Ascending aorta (tissue), 2 donors: ENCODE results near the gene MLIP. TPM values are rescaled to one million over a fixed set of nuclear protein-coding genes. Genes with fewer than 3 reads are reported as not detected.

ENCODE experiments used
- DNase-seq, 2 donors: peaks; one replicate each; pipeline ENCODE4 v3.0.0-alpha.2; 2019; ENCODE audit warnings: low spot score in 2 of 2
- H3K27ac ChIP-seq, 2 donors: fragments of 200-600 bp; sonication (generic); one replicate each; pipeline ENCODE4 v1.5.1; 2016 to 2017; ENCODE audit warnings: mild to moderate bottlenecking in 1 of 2
- H3K27me3 ChIP-seq: fragments of 200-600 bp; sonication (generic); one replicate; pipeline ENCODE4 v1.5.1; 2017
- H3K36me3 ChIP-seq, 2 donors: fragments of 200-600 bp; sonication (generic); one replicate each; pipeline ENCODE4 v1.5.1; 2016
- H3K4me1 ChIP-seq, 2 donors: fragments of 200-600 bp; sonication (generic); one replicate each; pipeline ENCODE4 v1.5.1; 2016 to 2017; ENCODE audit warnings: mild to moderate bottlenecking in 1 of 2
- H3K4me3 ChIP-seq, 2 donors: fragments of 200-600 bp; sonication (generic); one replicate each; pipeline ENCODE4 v1.5.1; 2016 to 2017; ENCODE audit warnings: mild to moderate bottlenecking in 1 of 2
- H3K9me3 ChIP-seq, 2 donors: fragments of 200-600 bp; sonication (generic); one replicate each; pipeline ENCODE4 v1.5.1; 2016
- intact Hi-C: fragments of 100-400 bp; cut with DNase I; formaldehyde crosslinking; loops from one replicate; pipeline ENCODE4 v1.15.1; 2023
- total RNA-seq: library from RNA; depleted of rRNA; stranded (reverse); fragments of >200 nt; gene quantifications from one replicate; pipeline ENCODE4 v1.1.0, GENCODE V29; 2016
- TF ChIP-seq, protein P1 (sequence below), 3 experiments: fragments of 200-600 bp in 2 of 3; fragments of 450-650 bp in 1 of 3; sonication (generic) in 2 of 3; IDR thresholded peaks; one replicate each; pipeline ENCODE4 v1.5.1; 2016 to 2019; ENCODE audit warnings: antibody characterized with exemption in 3 of 3, mild to moderate bottlenecking in 1 of 3, moderate library complexity in 1 of 3

The MLIP gene
- total RNA-seq, 1 donor from 2014 or later: not detected

DNA sequence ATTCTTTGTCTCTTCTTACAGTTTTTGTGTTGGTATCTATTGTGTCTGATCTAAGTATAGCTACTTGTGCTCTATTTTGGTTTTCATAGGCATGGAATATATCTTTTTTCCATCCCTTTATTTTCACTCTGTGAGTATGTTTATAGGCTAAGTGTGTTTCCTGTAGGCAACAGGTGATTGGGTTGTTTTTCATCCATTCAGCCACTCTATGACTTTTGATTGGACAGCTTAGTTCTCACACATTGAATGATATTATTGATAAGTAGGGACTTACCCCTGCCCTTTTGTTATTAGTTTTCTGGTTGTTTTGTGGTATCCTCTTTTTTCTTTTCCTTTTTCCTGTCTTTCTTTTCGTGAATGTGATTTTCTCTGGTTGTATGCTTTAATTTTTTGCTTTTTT, 67.9 kb downstream of the MLIP start:
- Histone ChIP-seq H3K4me3 (no peak overlapping the region), H3K27ac (no peak overlapping the region), H3K4me1 (no peaks in the 10 kb centered on the region), H3K27me3 (no peaks in the 10 kb centered on the region), H3K9me3 (no peaks in the 10 kb centered on the region), H3K36me3 (no peaks in the 10 kb centered on the region)
- TF ChIP-seq, protein P1, sequence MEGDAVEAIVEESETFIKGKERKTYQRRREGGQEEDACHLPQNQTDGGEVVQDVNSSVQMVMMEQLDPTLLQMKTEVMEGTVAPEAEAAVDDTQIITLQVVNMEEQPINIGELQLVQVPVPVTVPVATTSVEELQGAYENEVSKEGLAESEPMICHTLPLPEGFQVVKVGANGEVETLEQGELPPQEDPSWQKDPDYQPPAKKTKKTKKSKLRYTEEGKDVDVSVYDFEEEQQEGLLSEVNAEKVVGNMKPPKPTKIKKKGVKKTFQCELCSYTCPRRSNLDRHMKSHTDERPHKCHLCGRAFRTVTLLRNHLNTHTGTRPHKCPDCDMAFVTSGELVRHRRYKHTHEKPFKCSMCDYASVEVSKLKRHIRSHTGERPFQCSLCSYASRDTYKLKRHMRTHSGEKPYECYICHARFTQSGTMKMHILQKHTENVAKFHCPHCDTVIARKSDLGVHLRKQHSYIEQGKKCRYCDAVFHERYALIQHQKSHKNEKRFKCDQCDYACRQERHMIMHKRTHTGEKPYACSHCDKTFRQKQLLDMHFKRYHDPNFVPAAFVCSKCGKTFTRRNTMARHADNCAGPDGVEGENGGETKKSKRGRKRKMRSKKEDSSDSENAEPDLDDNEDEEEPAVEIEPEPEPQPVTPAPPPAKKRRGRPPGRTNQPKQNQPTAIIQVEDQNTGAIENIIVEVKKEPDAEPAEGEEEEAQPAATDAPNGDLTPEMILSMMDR (IDR thresholded peaks at IDR 0.05): no peak
- intact Hi-C loops: no loop called here
- DNase-seq: no peak

DNA sequence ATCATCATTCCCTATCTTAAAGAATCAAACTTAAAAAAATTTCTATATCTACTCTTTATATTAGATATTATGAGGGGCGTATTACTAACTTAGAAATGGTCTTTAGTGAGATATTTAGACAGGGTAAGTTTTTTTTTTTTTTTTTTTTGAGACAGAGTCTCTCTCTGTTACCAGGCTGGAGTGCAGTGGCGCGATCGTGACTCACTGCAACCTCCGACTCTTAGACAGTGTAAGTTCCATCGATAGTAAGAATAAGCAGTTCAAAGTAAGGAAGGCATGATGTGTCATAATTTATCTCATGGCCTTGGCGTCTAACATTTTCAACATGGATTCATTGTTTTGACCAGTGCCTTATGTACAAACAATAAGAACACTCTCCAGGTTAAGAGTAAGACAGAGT, 72.4 kb downstream of the MLIP start:
- H3K4me3 ChIP-seq: no peak overlapping the region
- no peaks in the 10 kb centered on the region for H3K4me1 ChIP-seq
- no peaks in the 10 kb centered on the region for H3K9me3 ChIP-seq
- H3K36me3 ChIP-seq: no peaks in the 10 kb centered on the region
- no peak for DNase-seq
- intact Hi-C loops: no loop called here
- TF ChIP-seq, protein P1 (IDR thresholded peaks at IDR 0.05): no peak
- no peak overlapping the region for H3K27ac ChIP-seq
- no peaks in the 10 kb centered on the region for H3K27me3 ChIP-seq

DNA sequence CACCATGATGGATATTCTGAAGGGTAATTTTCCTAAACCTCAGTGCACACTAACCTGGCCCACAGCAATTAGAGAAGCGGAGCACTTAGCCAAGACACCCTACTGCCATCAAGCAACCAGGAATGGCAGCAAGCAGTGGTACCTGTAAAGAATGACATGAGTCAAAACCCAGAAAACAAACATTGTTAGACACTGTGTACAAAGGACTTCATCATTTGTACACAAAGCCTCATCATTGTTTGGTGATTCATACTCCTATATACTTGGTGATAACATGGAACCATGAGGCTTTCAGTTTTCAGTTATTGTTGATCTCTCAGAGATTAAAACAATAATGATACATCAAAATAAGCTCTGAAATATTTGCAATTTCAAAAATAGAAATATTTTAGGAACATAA, 74.6 kb downstream of the MLIP start:
- no peak overlapping the region for H3K27ac ChIP-seq
- intact Hi-C loops: no loop called here
- TF ChIP-seq, protein P1 (IDR thresholded peaks at IDR 0.05): no peak

DNA sequence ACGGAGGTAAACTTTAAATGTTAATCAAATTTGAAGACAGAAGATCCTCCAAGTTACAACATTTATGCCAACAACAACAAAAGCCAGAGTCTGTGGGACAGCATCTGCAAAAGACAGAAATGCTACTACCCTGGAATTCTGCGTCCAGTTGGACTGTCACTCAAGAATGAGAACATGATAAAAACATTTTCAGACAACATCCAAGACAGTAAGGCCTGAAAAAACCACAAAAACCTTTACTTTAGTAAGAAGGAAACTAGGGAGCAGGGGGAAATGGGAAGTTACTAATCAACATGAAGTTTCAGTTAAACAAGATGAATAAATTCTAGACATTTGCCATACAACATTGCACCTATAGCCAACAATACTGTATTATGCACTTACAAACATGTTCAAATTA, 77.6 kb downstream of the MLIP start:
- TF ChIP-seq, protein P1 (IDR thresholded peaks at IDR 0.05): no peak

More for the DNA sequence above, 74.6 kb downstream of the MLIP start:
- DNase-seq: no peak
- Histone ChIP-seq H3K36me3 (no peaks in the 10 kb centered on the region), H3K27me3 (no peaks in the 10 kb centered on the region), H3K4me3 (no peak overlapping the region), H3K9me3 (no peaks in the 10 kb centered on the region), H3K4me1 (no peaks in the 10 kb centered on the region)

DNA sequence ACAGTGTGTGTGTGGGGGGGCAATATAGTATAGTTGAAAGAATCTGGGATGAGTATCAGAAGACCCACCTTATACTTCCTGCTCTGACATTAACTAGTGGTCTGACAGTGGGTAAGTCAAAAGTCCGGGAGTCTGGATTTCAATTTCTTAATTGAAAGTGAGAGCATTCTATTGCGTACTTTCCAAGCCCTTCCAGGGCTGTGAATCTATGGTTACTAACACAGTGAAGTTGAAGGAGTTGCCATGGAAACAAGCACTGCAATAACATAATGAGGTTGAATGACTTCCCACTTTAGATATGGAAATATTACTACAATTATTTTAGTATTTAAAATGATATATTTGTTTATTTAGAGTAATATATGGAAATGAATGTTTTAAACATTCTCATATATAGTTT, 80.2 kb downstream of the MLIP start:
- Histone ChIP-seq H3K27me3 (no peaks in the 10 kb centered on the region), H3K9me3 (no peaks in the 10 kb centered on the region), H3K4me3 (no peak overlapping the region), H3K27ac (no peak overlapping the region), H3K36me3 (no peaks in the 10 kb centered on the region), H3K4me1 (no peaks in the 10 kb centered on the region)
- no peak for DNase-seq
- TF ChIP-seq, protein P1 (IDR thresholded peaks at IDR 0.05): no peak
- intact Hi-C loops: no loop called here

More for the DNA sequence above, 77.6 kb downstream of the MLIP start:
- H3K9me3 ChIP-seq: no peaks in the 10 kb centered on the region
- intact Hi-C loops: no loop called here
- no peaks in the 10 kb centered on the region for H3K4me1 ChIP-seq
- no peaks in the 10 kb centered on the region for H3K36me3 ChIP-seq
- no peak overlapping the region for H3K4me3 ChIP-seq
- no peak overlapping the region for H3K27ac ChIP-seq
- no peaks in the 10 kb centered on the region for H3K27me3 ChIP-seq
- no peak for DNase-seq

DNA sequence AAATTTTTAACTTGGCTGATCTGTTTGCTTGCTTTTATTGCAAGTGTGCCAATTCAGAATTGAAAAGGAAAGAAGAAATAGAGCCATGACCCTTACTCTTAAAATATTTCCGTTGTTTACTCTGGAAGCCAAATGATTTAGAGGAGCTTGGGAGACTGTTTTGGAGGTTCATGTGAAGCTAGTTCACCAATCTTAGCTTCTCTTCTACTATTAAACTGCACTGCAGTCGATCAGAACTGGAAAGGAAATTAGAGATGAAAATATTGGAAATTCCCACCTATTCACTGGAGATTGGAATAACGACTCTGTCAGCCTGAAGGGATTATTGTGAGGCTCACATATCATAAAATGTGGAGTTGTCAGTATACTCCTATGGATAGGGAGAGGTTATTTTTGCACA, 81.8 kb downstream of the MLIP start:
- Histone ChIP-seq H3K4me3 (no peak overlapping the region), H3K4me1 (no peaks in the 10 kb centered on the region), H3K9me3 (no peaks in the 10 kb centered on the region), H3K27me3 (no peaks in the 10 kb centered on the region), H3K36me3 (no peaks in the 10 kb centered on the region), H3K27ac (no peak overlapping the region)
- DNase-seq: no peak
- intact Hi-C loops: no loop called here
- TF ChIP-seq, protein P1 (IDR thresholded peaks at IDR 0.05): no peak
